OCI-LY3 (cell line): ENCODE results near the gene CCDC142.

ENCODE experiments used
- EZH2phosphoT487 ChIP-seq: fragments of 200-600 bp; shearing (Covaris generic); IDR thresholded peaks from 2 replicates; pipeline ENCODE4 v1.6.1; 2018; ENCODE audit warnings: antibody characterized with exemption, mixed run types, low read depth
- TF ChIP-seq, protein P1 (sequence below): fragments of 200-600, 300-600 bp; sonication (generic); IDR thresholded peaks from 2 replicates; pipeline ENCODE4 v1.5.1; 2014; ENCODE audit warnings: antibody characterized with exemption, low read length, low read depth

DNA sequence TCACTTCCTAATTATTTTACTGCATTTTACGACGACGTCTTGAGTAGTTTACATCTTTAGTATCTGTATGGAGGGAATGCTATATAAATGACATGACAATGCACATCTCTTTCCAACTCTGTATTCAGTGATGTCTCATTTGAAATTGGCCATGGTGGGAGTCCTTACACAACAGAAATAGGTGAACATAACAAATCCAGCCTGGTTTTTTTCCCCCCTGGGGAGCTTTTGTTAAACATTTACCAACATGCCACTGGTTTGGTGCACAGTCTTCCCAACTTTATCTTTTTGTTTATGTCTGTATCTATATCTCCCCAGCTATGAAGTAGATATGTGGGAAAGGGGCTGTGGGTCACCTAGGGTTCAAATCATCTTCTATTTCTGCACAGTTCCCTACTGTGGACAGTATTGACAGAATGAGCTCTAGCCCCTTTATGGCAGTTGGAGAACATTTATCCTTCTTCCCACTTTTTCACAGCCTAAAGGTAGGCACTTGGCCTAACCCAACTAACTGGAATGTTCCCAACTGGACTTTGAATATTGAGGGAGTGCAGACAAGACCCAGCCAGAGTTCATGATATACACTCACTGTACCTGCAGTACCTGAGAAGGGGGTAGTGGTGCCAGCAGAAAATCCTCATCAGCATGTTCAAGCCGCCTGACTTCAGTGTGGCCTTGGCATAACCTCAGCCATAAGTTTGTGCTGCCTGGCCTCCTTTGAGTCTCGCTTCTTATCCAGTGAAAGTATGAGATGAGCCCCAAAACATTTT, 35.4 kb downstream of the CCDC142 start:
- TF ChIP-seq, protein P1, sequence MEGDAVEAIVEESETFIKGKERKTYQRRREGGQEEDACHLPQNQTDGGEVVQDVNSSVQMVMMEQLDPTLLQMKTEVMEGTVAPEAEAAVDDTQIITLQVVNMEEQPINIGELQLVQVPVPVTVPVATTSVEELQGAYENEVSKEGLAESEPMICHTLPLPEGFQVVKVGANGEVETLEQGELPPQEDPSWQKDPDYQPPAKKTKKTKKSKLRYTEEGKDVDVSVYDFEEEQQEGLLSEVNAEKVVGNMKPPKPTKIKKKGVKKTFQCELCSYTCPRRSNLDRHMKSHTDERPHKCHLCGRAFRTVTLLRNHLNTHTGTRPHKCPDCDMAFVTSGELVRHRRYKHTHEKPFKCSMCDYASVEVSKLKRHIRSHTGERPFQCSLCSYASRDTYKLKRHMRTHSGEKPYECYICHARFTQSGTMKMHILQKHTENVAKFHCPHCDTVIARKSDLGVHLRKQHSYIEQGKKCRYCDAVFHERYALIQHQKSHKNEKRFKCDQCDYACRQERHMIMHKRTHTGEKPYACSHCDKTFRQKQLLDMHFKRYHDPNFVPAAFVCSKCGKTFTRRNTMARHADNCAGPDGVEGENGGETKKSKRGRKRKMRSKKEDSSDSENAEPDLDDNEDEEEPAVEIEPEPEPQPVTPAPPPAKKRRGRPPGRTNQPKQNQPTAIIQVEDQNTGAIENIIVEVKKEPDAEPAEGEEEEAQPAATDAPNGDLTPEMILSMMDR, result no peak
- TF ChIP-seq EZH2phosphoT487, result no peak
